ENCODE measurements around the gene FGF22.

Gene FGF22

DNA sequence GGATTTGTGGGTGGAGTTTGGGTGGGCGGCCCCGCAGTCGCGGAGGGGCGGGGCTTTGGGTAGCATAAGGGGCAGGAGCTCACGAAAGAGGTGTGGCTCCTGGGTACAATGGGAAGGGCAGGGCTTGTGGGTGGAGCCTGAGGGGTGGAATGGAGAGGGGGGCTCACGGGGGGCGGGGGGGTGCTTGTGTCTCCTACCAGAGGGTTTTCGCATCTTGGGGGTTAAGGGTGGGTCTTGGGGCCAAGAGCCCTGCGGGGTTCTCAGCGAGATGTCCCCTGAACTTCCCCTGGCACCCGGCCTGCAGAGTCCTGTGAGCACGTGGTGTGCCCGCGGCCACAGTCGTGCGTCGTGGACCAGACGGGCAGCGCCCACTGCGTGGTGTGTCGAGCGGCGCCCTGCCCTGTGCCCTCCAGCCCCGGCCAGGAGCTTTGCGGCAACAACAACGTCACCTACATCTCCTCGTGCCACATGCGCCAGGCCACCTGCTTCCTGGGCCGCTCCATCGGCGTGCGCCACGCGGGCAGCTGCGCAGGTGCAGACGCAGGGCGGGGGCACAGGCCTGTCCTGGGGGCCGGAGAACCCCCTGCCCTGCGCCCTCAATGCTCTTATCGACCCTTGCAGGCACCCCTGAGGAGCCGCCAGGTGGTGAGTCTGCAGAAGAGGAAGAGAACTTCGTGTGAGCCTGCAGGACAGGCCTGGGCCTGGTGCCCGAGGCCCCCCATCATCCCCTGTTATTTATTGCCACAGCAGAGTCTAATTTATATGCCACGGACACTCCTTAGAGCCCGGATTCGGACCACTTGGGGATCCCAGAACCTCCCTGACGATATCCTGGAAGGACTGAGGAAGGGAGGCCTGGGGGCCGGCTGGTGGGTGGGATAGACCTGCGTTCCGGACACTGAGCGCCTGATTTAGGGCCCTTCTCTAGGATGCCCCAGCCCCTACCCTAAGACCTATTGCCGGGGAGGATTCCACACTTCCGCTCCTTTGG, 41.6 kb downstream of the FGF22 start:
- no peaks in the 10 kb centered on the region for H3K9me3 Mint-ChIP-seq (ENCODE audit: low read depth)

DNA sequence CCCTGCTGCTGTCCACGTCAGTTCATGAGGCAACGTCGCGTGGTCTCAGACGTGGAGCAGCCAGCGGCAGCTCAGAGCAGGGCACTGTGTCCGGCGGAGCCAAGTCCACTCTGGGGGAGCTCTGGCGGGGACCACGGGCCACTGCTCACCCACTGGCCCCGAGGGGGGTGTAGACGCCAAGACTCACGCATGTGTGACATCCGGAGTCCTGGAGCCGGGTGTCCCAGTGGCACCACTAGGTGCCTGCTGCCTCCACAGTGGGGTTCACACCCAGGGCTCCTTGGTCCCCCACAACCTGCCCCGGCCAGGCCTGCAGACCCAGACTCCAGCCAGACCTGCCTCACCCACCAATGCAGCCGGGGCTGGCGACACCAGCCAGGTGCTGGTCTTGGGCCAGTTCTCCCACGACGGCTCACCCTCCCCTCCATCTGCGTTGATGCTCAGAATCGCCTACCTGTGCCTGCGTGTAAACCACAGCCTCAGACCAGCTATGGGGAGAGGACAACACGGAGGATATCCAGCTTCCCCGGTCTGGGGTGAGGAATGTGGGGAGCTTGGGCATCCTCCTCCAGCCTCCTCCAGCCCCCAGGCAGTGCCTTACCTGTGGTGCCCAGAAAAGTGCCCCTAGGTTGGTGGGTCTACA, 43.1 kb downstream of the FGF22 start:
- H3K27me3 Mint-ChIP-seq = no peaks in the 10 kb centered on the region
- peaks cover 6% of the 10 kb centered on the region for H3K4me1 Mint-ChIP-seq (ENCODE audit: low read depth)
- no peak overlapping the region for H3K27ac Mint-ChIP-seq
- no peaks in the 10 kb centered on the region for H3K36me3 Mint-ChIP-seq
- no peak overlapping the region for H3K4me3 Mint-ChIP-seq
- no peaks in the 10 kb centered on the region for H3K9me3 Mint-ChIP-seq (ENCODE audit: low read depth)

More for the DNA sequence above, 41.6 kb downstream of the FGF22 start:
- H3K4me1 Mint-ChIP-seq (ENCODE audit: low read depth) = peaks cover 6% of the 10 kb centered on the region
- peak overlapping the region; percentile 98 for H3K27ac Mint-ChIP-seq
- H3K27me3 Mint-ChIP-seq = no peaks in the 10 kb centered on the region
- H3K36me3 Mint-ChIP-seq = no peaks in the 10 kb centered on the region
- peak overlapping the region; percentile 87 for H3K4me3 Mint-ChIP-seq

- peaks cover 2% of the 10 kb centered on the region for H3K4me1 Mint-ChIP-seq (ENCODE audit: low read depth)
- H3K36me3 Mint-ChIP-seq = no peaks in the 10 kb centered on the region
- no peak overlapping the region for H3K4me3 Mint-ChIP-seq
- no peaks in the 10 kb centered on the region for H3K9me3 Mint-ChIP-seq (ENCODE audit: low read depth)
- H3K27ac Mint-ChIP-seq = no peak overlapping the region
- no peaks in the 10 kb centered on the region for H3K27me3 Mint-ChIP-seq
Measured at GRCh38 chr19:685454-685931, 45.8 kb downstream of the FGF22 start.

DNA sequence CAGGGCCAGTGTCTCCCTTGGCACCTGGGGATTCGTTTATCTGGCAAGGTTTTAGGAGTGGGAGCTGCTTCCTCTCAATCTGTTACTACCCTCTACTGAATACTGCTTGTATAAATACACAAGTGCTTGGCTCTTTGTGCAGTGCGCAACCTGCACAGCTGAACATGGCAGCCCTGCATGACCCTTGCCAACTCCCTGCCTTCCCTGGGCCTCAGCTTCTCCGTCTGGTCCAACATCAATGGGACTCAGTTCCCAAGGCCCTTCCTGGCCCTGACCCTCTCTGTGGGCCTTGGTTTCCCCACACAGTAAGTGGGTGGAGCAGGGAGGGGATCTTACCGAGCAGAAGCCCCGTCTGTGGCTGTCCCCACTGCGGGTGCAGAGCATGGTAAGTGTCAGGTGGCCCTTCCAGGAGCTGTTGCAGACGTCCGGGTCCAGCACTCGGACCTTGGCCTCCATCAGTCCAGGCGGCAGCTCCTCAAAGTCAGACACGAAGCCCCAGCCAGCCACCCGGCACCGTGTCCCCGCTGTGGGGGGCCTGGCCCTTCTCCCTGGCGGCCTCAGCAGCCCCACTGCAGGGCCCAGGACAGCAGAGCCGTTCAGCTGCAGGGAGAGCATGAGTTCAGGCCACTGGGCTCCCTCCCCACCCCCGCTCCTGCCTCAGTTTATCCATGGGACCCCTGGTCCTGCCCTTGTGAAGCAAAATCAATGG, 47.1 kb downstream of the FGF22 start:
- Mint-ChIP-seq H3K9me3 (ENCODE audit: low read depth) (no peaks in the 10 kb centered on the region), H3K27me3 (no peaks in the 10 kb centered on the region), H3K4me1 (ENCODE audit: low read depth) (peaks cover 2% of the 10 kb centered on the region), H3K27ac (no peak overlapping the region), H3K4me3 (no peak overlapping the region), H3K36me3 (no peaks in the 10 kb centered on the region)

DNA sequence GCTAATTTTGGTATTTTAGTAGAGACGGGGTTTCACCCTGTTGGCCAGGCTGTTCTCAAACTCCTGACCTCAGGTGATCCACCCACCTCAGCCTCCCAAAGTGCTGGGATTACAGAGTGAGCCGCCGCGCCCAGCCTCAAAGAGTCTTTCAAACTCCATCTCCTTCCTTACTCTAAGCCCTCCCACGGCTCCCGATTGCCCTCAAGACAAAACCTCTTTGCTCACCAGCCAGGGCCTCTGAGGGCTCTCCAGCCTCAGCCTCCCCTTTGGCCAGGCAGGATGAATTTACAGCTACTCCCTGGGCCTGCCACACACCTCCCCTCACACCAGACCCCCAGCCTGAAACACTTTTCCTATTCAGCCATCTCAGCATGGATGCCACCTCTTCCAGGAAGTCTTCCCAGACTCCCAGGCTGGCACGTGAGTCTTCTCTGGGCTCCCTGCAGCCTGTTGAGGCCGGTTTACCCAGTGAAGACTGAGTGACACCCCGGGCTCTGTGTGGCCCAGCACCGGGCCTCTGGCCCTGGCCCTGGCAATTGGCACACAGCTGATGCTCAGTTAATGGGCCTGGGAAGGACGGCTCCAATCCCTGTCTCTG, 48.0 kb downstream of the FGF22 start:
- H3K4me3 Mint-ChIP-seq = no peak overlapping the region
- no peaks in the 10 kb centered on the region for H3K9me3 Mint-ChIP-seq (ENCODE audit: low read depth)
- H3K27me3 Mint-ChIP-seq = no peaks in the 10 kb centered on the region
- H3K36me3 Mint-ChIP-seq = no peaks in the 10 kb centered on the region
- no peak overlapping the region for H3K27ac Mint-ChIP-seq
- H3K4me1 Mint-ChIP-seq (ENCODE audit: low read depth) = no peaks in the 10 kb centered on the region

- Mint-ChIP-seq H3K4me3 (no peak overlapping the region), H3K9me3 (ENCODE audit: low read depth) (no peaks in the 10 kb centered on the region), H3K4me1 (ENCODE audit: low read depth) (no peaks in the 10 kb centered on the region), H3K27me3 (no peaks in the 10 kb centered on the region), H3K36me3 (no peaks in the 10 kb centered on the region), H3K27ac (no peak overlapping the region)
Measured at GRCh38 chr19:688214-688613, 48.5 kb downstream of the FGF22 start.

DNA sequence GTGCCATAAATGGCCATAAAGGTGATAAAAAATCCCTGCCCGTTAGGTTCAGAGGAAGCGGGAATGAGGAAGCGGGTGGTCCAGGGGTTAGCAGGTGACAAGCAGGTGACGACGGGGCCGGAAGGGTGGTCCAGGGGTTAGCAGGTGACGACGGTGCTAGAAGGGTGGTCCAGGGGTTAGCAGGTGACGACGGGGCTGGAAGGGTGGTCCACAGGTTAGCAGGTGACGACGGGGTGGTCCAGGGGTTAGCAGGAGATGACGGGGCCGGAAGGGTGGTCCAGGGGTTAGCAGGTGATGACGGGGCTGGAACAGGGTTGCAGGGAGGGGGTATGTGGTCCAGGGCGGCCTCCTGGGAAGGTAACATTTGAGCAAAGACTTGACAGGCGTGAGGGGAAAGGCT, 49.3 kb downstream of the FGF22 start:
- Mint-ChIP-seq H3K36me3 (no peaks in the 10 kb centered on the region), H3K27me3 (no peaks in the 10 kb centered on the region), H3K27ac (no peak overlapping the region), H3K4me1 (ENCODE audit: low read depth) (no peaks in the 10 kb centered on the region), H3K9me3 (ENCODE audit: low read depth) (no peaks in the 10 kb centered on the region), H3K4me3 (no peak overlapping the region)

DNA sequence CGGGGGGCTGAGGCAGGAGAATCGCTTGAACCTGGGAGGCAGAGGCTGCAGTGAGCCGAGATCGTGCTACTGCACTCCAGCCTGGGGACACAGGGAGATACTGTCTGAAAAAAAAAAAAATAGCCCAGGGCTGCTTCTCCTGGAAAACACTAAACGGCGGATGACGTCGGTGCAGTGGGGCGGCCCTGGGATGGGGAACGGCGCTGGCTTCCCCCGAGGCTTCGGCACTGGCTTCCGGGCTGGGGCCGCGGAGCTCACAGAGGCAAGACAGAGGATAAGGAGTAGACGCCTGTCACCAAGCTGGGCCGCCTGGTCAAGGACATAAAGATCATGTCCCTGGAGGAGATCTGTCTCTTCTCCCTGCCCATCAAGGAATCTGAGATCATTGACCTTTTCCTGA, 50.5 kb downstream of the FGF22 start:
- no peaks in the 10 kb centered on the region for H3K27me3 Mint-ChIP-seq
- no peaks in the 10 kb centered on the region for H3K4me1 Mint-ChIP-seq (ENCODE audit: low read depth)
- no peak overlapping the region for H3K27ac Mint-ChIP-seq

More for the DNA sequence above, 50.5 kb downstream of the FGF22 start:
- H3K36me3 Mint-ChIP-seq = no peaks in the 10 kb centered on the region
- no peaks in the 10 kb centered on the region for H3K9me3 Mint-ChIP-seq (ENCODE audit: low read depth)
- no peak overlapping the region for H3K4me3 Mint-ChIP-seq

All from activated naive CD8-positive, alpha-beta T cell (primary cell).